ENCODE results near the gene CLEC4D.
"Not testable (repeated sequence)": the region's sequence is repeated elsewhere in the genome, so short reads cannot be mapped to it uniquely, and the experiment has no call there.

DNA sequence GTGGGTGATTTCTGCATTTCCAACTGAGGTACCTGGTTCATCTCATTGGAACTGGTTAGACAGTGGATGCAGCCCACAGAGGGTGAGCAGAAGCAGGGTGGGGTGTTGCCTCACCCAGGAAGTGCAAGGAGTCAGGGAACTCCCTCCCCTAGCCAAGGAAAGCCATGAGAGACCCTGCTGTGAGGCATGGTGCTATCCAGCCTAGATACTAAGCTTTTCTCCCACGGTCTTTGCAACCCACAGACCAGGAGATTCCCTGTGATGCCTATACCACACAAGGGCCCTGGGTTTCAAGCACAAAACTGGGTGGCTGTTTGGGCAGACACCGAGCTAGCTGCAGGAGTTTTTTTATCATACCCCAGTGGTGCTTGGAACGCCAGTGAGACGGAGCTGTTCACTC lies 17.6 kb upstream of the CLEC4D start:
- TF ChIP-seq, protein P1, sequence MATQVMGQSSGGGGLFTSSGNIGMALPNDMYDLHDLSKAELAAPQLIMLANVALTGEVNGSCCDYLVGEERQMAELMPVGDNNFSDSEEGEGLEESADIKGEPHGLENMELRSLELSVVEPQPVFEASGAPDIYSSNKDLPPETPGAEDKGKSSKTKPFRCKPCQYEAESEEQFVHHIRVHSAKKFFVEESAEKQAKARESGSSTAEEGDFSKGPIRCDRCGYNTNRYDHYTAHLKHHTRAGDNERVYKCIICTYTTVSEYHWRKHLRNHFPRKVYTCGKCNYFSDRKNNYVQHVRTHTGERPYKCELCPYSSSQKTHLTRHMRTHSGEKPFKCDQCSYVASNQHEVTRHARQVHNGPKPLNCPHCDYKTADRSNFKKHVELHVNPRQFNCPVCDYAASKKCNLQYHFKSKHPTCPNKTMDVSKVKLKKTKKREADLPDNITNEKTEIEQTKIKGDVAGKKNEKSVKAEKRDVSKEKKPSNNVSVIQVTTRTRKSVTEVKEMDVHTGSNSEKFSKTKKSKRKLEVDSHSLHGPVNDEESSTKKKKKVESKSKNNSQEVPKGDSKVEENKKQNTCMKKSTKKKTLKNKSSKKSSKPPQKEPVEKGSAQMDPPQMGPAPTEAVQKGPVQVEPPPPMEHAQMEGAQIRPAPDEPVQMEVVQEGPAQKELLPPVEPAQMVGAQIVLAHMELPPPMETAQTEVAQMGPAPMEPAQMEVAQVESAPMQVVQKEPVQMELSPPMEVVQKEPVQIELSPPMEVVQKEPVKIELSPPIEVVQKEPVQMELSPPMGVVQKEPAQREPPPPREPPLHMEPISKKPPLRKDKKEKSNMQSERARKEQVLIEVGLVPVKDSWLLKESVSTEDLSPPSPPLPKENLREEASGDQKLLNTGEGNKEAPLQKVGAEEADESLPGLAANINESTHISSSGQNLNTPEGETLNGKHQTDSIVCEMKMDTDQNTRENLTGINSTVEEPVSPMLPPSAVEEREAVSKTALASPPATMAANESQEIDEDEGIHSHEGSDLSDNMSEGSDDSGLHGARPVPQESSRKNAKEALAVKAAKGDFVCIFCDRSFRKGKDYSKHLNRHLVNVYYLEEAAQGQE (IDR thresholded peaks at IDR 0.05; ENCODE audit: borderline replicate concordance), result not testable (repeated sequence)
- TF ChIP-seq SMC3 (conservative IDR thresholded peaks at IDR 0.05; ENCODE audit: poor library complexity), result not testable (repeated sequence)
